ENCODE measurements around the gene DCDC2.

Gene DCDC2

DNA sequence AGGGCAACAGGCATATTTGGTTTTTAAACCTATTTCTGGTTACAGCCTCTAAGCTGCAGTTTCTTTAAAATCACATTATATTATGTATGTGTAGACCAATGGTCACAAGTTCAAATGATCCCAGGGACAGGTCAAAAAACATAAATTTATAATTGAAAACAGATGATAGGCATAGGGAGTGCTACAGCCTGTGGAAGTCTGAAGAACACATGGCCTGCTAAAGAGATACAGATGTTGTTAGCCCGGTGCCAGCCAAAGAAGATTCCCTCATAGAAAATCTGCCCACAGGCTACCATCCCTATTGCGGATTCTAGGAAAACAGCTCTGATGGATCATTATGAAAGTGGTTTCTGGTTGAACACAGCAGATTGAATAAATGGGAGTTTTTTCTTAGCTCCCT, 166.5 kb downstream of the DCDC2 start:
- peak; percentile 1 for DNase-seq (ENCODE audit: low read depth)
- TF ChIP-seq, protein P1, sequence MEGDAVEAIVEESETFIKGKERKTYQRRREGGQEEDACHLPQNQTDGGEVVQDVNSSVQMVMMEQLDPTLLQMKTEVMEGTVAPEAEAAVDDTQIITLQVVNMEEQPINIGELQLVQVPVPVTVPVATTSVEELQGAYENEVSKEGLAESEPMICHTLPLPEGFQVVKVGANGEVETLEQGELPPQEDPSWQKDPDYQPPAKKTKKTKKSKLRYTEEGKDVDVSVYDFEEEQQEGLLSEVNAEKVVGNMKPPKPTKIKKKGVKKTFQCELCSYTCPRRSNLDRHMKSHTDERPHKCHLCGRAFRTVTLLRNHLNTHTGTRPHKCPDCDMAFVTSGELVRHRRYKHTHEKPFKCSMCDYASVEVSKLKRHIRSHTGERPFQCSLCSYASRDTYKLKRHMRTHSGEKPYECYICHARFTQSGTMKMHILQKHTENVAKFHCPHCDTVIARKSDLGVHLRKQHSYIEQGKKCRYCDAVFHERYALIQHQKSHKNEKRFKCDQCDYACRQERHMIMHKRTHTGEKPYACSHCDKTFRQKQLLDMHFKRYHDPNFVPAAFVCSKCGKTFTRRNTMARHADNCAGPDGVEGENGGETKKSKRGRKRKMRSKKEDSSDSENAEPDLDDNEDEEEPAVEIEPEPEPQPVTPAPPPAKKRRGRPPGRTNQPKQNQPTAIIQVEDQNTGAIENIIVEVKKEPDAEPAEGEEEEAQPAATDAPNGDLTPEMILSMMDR (conservative IDR thresholded peaks at IDR 0.05; ENCODE audit: low read length), result no peak
- H3K4me3 ChIP-seq (ENCODE audit: low read length), result no peak overlapping the region

DNA sequence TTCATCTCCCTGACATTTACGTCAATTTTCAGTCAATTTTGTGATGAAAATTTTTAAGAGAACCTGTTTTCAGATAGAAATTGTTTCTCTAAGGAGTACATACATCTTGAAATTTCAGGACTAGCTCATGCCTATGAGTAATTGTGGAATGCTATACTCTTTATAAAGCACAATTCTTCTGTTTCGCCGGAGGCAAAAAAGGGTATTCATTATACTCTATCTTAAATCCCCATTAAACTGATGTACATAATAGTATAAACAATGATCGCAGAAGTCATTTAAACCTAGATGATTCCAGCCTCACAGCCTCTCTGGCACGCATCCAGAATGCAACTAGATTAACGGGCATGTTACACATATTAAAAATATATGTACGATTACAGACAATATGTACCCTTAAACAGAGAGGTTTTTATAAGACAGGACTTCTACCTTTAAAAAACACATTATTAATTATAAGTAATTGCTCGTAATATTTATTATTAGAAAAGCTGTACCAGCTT, 169.2 kb downstream of the DCDC2 start:
- no peak overlapping the region for H3K4me3 ChIP-seq (ENCODE audit: low read length)
- no peak for DNase-seq (ENCODE audit: low read depth)
- TF ChIP-seq, protein P1 (conservative IDR thresholded peaks at IDR 0.05; ENCODE audit: low read length), result no peak

DNA sequence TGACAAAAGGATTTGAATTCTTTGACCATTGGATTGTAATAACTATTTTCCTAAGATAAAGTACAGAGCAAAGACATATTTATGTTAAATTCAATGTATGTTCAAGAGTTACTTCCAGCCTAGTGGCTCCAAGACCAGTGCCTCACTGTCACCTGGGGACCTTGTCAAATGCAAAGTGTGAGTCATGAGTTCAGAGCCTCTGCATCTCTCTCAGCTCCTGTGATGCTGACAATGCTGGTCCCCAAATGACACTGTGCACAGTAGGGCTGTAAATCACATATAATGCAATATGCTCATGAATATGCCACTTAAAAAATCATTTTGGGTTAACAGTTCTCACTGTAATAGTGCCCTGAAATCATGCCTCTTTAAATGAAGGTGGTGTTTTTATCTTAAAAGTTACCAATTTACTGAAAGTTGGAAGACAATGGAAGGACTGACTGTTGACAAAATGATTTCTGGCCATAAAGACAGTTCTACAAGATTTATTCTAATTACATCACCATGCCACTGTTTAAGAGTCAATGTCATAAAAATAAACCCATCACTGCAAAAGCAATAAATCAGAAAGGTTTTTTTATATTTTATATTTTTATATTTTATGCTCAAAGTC, 169.8 kb downstream of the DCDC2 start:
- no peak overlapping the region for H3K4me3 ChIP-seq (ENCODE audit: low read length)
- TF ChIP-seq, protein P1 (conservative IDR thresholded peaks at IDR 0.05; ENCODE audit: low read length), result no peak
- DNase-seq (ENCODE audit: low read depth), result no peak

DNA sequence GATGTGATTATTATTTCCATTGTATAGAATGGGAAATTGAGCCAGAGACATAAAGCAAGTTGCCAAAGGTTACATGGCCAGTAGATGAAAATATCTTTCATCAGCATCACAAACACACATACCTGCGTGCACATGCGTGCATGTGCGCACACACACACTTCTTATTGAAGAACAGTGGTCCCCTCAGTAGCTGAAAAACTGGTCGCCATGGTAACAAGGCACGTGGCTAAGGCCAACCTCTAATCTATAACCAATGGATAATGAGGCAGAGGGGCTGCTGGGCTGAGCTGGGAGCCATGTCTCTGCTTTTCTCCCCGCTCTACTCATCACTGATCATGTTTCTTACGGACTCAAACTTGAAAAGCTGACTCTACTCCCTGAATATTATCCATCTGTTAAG, 171.5 kb downstream of the DCDC2 start:
- TF ChIP-seq, protein P1 (conservative IDR thresholded peaks at IDR 0.05; ENCODE audit: low read length), result no peak
- no peak for DNase-seq (ENCODE audit: low read depth)
- no peak overlapping the region for H3K4me3 ChIP-seq (ENCODE audit: low read length)

DNA sequence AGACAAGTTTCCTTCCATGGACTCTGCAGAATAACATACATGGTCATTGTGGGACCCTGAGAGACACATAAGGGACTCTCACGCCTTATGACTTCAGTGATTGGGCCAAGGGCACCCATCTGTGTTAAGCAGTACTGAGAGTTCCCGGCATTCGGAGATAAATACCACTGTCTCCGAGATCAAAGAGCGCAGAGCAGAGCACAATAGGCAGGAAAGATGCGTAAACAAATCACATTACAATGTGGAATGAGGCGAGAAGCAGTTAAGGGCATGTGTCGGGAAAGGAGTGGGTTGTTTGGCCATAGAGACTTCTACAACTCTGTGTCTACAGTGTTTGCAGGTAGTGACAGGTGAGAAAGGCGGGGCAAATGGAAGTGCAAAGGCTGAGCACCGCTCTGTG, 174.3 kb downstream of the DCDC2 start:
- TF ChIP-seq, protein P1 (conservative IDR thresholded peaks at IDR 0.05; ENCODE audit: low read length), result no peak
- DNase-seq (ENCODE audit: low read depth), result no peak
- no peak overlapping the region for H3K4me3 ChIP-seq (ENCODE audit: low read length)

DNA sequence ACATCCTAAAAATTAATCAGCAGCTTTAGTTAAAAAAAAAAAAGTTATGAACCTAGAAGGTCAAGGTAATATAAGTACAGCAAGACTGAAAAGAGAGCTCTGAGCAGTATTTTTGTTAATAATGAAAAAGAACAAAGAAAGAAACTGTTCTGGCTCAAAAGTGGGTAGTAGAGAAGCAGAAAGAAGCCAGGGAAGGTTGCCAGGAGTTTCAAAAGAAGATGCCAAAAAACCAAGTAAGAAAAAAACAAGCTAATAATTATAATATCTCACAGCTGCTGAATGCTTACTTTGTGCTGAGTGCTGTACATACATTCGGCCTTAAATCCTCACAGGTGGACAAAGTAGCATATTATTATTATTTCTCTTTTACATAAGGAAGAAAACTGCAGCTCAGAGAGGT, 200.0 kb downstream of the DCDC2 start:
- H3K4me3 ChIP-seq (ENCODE audit: low read length), result no peak overlapping the region
- TF ChIP-seq, protein P1 (conservative IDR thresholded peaks at IDR 0.05; ENCODE audit: low read length), result no peak
- no peak for DNase-seq (ENCODE audit: low read depth)

DNA sequence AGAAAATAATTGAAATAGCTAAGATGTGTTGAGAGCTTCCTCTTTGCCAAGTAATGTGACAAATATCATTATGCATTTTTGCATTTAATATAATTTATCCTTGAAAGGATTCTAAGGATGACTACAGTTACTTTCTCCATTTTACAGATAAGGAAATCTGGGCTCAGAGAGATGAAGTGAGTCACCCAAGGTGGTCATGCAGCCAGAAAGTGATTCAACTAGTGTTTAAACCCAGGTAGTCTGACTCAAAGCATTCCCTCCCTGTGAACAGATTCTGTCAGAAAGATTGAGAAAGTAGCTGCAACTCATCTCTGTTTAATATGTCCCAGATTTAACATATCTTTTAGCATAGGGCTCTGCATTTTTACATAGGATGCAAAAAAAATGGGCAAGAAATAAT, 203.7 kb downstream of the DCDC2 start:
- H3K4me3 ChIP-seq (ENCODE audit: low read length), result no peak overlapping the region
- DNase-seq (ENCODE audit: low read depth), result no peak
- TF ChIP-seq, protein P1 (conservative IDR thresholded peaks at IDR 0.05; ENCODE audit: low read length), result no peak

Data from AG10803 (cell line).